ENCODE results near the gene MYD88. TPM values are rescaled to one million over a fixed set of nuclear protein-coding genes. Genes with fewer than 3 reads are reported as not detected.
A peak's percentile ranks its signal among the peaks of the same experiment; 100 is the strongest.

Gene MYD88
- total RNA-seq, 2 experiments from 2014 or later, result 16.3 to 29.4 TPM

GRCh38 chr3:38148311-38148882 is 9.9 kb downstream of the MYD88 start:
- H3K9me3 ChIP-seq (ENCODE audit: low read length), result peaks cover 18% of the 10 kb centered on the region
- H4K20me1 ChIP-seq (ENCODE audit: insufficient read depth, low read length), result no peaks in the 10 kb centered on the region
- BruUV-seq (replicated peaks), result no TSS peak
- DNase-seq (ENCODE audit: low spot score), result no peak
- H3K79me2 ChIP-seq (ENCODE audit: insufficient read depth, low read depth, low read length), result no peaks in the 10 kb centered on the region
- H3K36me3 ChIP-seq (ENCODE audit: insufficient read depth, low read length), result no peaks in the 10 kb centered on the region
- no peak overlapping the region for H3K4me3 ChIP-seq (ENCODE audit: low read depth, low read length, poor library complexity, severe bottlenecking)
- no peak overlapping the region for H3K4me2 ChIP-seq (ENCODE audit: low read length)
- no peak for TF ChIP-seq EZH2phosphoT487 (IDR thresholded peaks at IDR 0.05; ENCODE audit: borderline replicate concordance, low read depth, low read length)
- no peak for TF ChIP-seq CTCF (conservative IDR thresholded peaks at IDR 0.05; ENCODE audit: low read length)
- intact Hi-C loops (cut with micrococcal nuclease; ENCODE audit: unreplicated experiment), result no loop called here
- H3K27ac ChIP-seq (ENCODE audit: low read depth, low read length, poor library complexity, severe bottlenecking), result no peak overlapping the region
- POLR2A ChIA-PET, result interaction anchor here (2.7 to 2.8 kb wide), 2 partner anchors 10 to 15 kb away, joined by 9 to 10 read pairs; no protein-coding TSS in a partner anchor
- CTCF ChIA-PET (ENCODE audit: unreplicated experiment), result no interaction called here
- no peaks in the 10 kb centered on the region for H3K9me2 ChIP-seq (ENCODE audit: insufficient read depth, low read length)
- H3K4me1 ChIP-seq (ENCODE audit: insufficient read depth, low read length, poor library complexity, severe bottlenecking), result no peaks in the 10 kb centered on the region
- H2AFZ ChIP-seq (ENCODE audit: low read length), result no peak overlapping the region

- Histone ChIP-seq H3K4me1 (ENCODE audit: insufficient read depth, low read length, poor library complexity, severe bottlenecking) (no peaks in the 10 kb centered on the region), H3K36me3 (ENCODE audit: insufficient read depth, low read length) (no peaks in the 10 kb centered on the region), H3K4me3 (ENCODE audit: low read depth, low read length, poor library complexity, severe bottlenecking) (no peak overlapping the region), H4K20me1 (ENCODE audit: insufficient read depth, low read length) (no peaks in the 10 kb centered on the region), H3K9me3 (ENCODE audit: low read length) (peaks cover 18% of the 10 kb centered on the region), H3K4me2 (ENCODE audit: low read length) (no peak overlapping the region), H3K27ac (ENCODE audit: low read depth, low read length, poor library complexity, severe bottlenecking) (no peak overlapping the region), H2AFZ (ENCODE audit: low read length) (peak overlapping the region; percentile 49; the same call in 1 of the 2 replicates), H3K9me2 (ENCODE audit: insufficient read depth, low read length) (no peaks in the 10 kb centered on the region), H3K79me2 (ENCODE audit: insufficient read depth, low read depth, low read length) (no peaks in the 10 kb centered on the region)
- DNase-seq (ENCODE audit: low spot score), result no peak
- intact Hi-C loops (cut with micrococcal nuclease; ENCODE audit: unreplicated experiment), result no loop called here
- no peak for TF ChIP-seq EZH2phosphoT487 (IDR thresholded peaks at IDR 0.05; ENCODE audit: borderline replicate concordance, low read depth, low read length)
- TF ChIP-seq CTCF (conservative IDR thresholded peaks at IDR 0.05; ENCODE audit: low read length), result no peak
- no TSS peak for BruUV-seq (replicated peaks)
- CTCF ChIA-PET (ENCODE audit: unreplicated experiment), result no interaction called here
- POLR2A ChIA-PET, result interaction anchor here (2.7 to 2.8 kb wide), 2 partner anchors 8 to 14 kb away, joined by 9 to 10 read pairs; no protein-coding TSS in a partner anchor
Measured at GRCh38 chr3:38149708-38150107, 11.2 kb downstream of the MYD88 start.

- POLR2A ChIA-PET, result interaction anchor here (0.7 kb wide), 1 partner anchor 295 kb away, joined by 3 read pairs; no protein-coding TSS in a partner anchor
- Histone ChIP-seq H2AFZ (ENCODE audit: low read length) (peak overlapping the region; percentile 35; the same call in 1 of the 2 replicates), H3K4me1 (ENCODE audit: insufficient read depth, low read length, poor library complexity, severe bottlenecking) (no peaks in the 10 kb centered on the region), H3K9me3 (ENCODE audit: low read length) (peaks cover 18% of the 10 kb centered on the region), H3K27ac (ENCODE audit: low read depth, low read length, poor library complexity, severe bottlenecking) (no peak overlapping the region), H3K79me2 (ENCODE audit: insufficient read depth, low read depth, low read length) (no peaks in the 10 kb centered on the region), H3K4me3 (ENCODE audit: low read depth, low read length, poor library complexity, severe bottlenecking) (no peak overlapping the region), H3K4me2 (ENCODE audit: low read length) (no peak overlapping the region), H3K9me2 (ENCODE audit: insufficient read depth, low read length) (no peaks in the 10 kb centered on the region), H4K20me1 (ENCODE audit: insufficient read depth, low read length) (no peaks in the 10 kb centered on the region), H3K36me3 (ENCODE audit: insufficient read depth, low read length) (no peaks in the 10 kb centered on the region)
- intact Hi-C loops (cut with micrococcal nuclease; ENCODE audit: unreplicated experiment), result no loop called here
- BruUV-seq (replicated peaks), result no TSS peak
- CTCF ChIA-PET (ENCODE audit: unreplicated experiment), result no interaction called here
- TF ChIP-seq CTCF (conservative IDR thresholded peaks at IDR 0.05; ENCODE audit: low read length) (peak; percentile 59), EZH2phosphoT487 (IDR thresholded peaks at IDR 0.05; ENCODE audit: borderline replicate concordance, low read depth, low read length) (no peak)
- no peak for DNase-seq (ENCODE audit: low spot score)
Measured at GRCh38 chr3:38150780-38151528, 12.5 kb downstream of the MYD88 start.
